AG10803 (cell line): ENCODE data around the gene SYNE1.

Source experiments
- DNase-seq: peaks from one replicate; pipeline ENCODE4 v3.0.0; 2010; ENCODE audit warnings: low read depth
- H3K4me3 ChIP-seq: 2 replicates; pipeline ENCODE4 v1.5.1; 2011; ENCODE audit warnings: mild to moderate bottlenecking, low read length, control low read depth
- TF ChIP-seq, protein P1 (sequence below): conservative IDR thresholded peaks from 2 replicates; pipeline ENCODE4 v1.5.1; 2011; ENCODE audit warnings: mild to moderate bottlenecking, low read length, control low read depth, inconsistent platforms

SYNE1 gene

DNA sequence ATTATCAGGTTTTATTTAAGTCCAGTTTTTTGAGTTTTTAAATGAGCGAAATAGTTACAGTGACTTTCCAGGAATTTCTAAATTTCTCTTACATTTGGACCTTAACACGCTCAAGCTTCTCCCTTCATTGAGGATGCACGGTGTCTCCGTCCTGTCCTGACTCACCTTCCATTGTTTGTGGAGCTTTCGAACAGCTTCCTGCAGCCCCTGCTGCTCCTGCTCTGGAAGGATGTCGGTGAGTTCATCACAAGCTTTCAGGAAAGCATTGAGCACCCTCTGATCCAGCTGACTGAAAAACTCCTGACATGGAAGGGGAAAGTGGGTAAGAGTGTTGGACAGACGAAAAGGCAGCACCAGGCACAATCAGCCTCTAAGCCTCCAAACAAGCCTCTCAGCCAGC lies 183.7 kb downstream of the SYNE1 start:
- H3K4me3 ChIP-seq = no peak overlapping the region
- TF ChIP-seq, protein P1, sequence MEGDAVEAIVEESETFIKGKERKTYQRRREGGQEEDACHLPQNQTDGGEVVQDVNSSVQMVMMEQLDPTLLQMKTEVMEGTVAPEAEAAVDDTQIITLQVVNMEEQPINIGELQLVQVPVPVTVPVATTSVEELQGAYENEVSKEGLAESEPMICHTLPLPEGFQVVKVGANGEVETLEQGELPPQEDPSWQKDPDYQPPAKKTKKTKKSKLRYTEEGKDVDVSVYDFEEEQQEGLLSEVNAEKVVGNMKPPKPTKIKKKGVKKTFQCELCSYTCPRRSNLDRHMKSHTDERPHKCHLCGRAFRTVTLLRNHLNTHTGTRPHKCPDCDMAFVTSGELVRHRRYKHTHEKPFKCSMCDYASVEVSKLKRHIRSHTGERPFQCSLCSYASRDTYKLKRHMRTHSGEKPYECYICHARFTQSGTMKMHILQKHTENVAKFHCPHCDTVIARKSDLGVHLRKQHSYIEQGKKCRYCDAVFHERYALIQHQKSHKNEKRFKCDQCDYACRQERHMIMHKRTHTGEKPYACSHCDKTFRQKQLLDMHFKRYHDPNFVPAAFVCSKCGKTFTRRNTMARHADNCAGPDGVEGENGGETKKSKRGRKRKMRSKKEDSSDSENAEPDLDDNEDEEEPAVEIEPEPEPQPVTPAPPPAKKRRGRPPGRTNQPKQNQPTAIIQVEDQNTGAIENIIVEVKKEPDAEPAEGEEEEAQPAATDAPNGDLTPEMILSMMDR = no peak
- DNase-seq = no peak

DNA sequence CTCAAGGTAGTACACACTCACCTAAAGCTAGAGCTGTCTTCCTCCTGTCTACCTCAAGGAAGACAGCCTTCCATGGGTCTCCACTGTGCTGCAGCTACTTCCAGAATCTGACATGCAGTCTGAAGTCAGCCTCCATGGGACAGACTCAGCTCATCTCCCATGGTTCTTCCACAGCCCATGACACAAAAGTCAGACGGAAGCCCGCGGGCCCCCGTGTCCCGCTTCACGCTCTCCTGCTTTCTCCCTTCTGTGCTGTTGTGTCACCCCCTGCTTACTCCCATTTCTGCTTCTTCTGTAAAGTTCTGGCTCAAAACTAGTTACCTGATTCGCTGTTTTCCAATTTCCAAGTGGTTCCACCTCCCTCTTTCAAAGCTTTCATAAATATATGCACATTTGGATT lies 184.5 kb downstream of the SYNE1 start:
- DNase-seq = no peak
- TF ChIP-seq, protein P1 = no peak

DNA sequence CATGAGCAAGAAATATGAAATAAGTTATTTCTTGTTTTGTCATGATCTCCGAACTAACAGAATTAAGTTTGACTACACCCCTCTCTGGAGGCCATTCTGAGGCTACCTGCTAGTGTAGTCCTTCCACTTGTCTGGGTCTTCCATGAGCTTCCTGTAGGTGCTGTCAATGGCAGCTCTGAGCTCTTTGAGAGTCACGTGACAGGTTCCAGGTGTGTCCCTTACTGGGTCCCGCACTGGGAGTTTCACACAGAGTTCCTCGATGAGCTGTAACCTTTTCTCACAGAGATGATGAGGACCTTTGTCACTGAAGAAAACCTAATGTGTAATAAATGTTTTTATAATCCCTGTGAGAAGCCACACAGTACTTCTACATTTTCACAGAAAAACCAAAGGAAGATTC lies 186.6 kb downstream of the SYNE1 start:
- no peak overlapping the region for H3K4me3 ChIP-seq
- TF ChIP-seq, protein P1 = no peak

More for the DNA sequence above, 184.5 kb downstream of the SYNE1 start:
- H3K4me3 ChIP-seq = no peak overlapping the region

DNA sequence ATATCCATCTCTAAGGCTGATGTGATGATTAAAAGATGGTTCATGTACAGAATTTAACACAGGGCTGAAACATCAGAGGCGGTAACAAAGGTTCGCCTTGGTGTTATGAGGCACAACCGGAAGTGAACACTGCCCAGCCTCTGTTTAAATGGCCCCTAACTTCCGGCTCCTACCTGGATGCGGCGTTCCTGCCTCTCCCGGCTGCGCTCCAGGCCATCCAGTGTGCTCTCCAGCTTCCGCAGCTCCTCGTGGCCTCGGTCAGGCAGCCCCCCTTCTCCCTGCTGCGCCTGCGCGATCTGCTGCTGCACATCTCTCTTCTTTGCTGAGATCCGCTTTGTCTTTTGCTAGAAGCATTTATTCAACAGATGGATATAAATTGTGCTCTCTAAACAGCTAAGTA lies 195.3 kb downstream of the SYNE1 start:
- TF ChIP-seq, protein P1 = no peak
- no peak overlapping the region for H3K4me3 ChIP-seq
- no peak for DNase-seq

More for the DNA sequence above, 186.6 kb downstream of the SYNE1 start:
- DNase-seq = no peak

DNA sequence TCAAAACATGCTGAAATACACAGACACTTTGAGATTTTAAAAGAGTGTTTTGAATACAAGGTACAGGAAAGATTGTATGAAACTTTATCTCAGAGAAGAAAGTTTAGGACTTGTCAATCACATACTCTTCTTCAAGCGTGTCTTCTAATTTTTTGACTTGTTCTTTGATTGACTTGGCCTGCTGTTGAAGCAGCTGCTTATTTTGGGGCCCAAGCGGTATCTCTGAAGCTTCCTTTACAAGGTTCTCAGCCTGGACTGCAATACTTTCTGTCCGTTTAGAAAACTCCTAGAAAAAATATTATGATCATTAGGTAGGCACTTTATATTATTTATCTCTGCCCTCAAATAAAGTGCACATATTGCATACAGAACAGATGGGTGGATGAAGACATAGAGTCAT lies 201.3 kb downstream of the SYNE1 start:
- H3K4me3 ChIP-seq = no peak overlapping the region
- TF ChIP-seq, protein P1 = no peak
- DNase-seq = no peak

DNA sequence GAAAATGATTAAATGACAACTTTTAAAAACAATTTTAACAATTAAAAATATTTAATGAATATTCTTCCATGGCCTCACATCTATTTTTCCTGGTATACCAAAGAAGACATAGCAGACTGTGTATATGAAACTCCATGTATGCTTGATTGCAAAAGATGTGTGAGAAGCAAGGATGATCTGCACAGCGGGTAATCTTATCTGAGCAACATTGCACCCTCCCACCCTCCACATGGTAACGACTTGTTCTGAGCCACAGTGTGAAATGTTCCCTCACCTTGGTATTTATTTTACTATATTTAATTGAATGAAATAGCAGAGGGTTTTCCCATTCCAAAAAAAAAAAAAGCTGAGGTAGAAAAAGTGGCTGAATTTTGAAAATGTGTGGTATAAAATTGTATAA lies 204.4 kb downstream of the SYNE1 start:
- DNase-seq = no peak
- no peak overlapping the region for H3K4me3 ChIP-seq
- TF ChIP-seq, protein P1 = no peak

DNA sequence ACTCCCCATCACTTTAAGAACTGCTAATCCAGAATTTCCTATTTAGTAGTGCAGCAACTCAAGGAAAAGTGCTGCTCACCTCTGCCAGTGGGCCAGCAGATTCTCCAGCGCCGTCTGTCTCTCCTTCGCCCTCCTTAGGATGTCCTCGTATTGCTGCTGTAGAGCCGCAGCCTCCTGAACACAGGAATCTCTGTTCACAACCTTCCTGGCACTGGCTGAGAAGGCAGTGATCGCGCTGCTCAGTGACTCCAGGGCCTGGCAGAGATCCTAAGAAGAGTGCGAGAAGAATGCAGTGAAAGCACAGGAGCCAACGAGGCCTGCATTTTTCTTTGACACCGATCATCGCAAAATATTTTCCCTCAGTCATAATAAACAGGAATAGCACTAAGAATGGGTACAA lies 209.0 kb downstream of the SYNE1 start:
- no peak for DNase-seq

More for the DNA sequence above, 209.0 kb downstream of the SYNE1 start:
- TF ChIP-seq, protein P1 = no peak
- H3K4me3 ChIP-seq = no peak overlapping the region
